ENCODE data around the gene CCDC186. TPM values are rescaled to one million over a fixed set of nuclear protein-coding genes. Genes with fewer than 3 reads are reported as not detected.
"Not testable (repeated sequence)": the region's sequence is repeated elsewhere in the genome, so short reads cannot be mapped to it uniquely, and the experiment has no call there.

Gene CCDC186
- total RNA-seq, 1 donor from 2014 or later, result 41.2 TPM

DNA sequence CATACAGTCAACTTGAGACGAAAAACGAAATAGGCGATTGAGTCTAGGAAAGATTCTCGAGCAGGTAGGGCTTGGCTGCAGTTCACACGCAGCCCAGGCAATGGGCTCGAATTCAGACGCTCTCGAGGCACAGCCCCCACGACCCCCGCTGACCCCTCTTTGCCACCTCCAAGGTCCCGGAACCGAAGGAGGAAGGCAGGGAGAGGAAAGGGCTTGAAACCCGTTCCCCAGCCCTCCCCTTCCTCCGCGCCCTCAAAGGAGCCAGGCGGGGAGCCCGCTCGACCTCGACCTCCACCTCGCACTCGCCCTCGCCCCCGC lies 441 bp downstream of the CCDC186 start:
- peak; percentile 25 for DNase-seq

- DNase-seq, result peak; percentile 8
These were observed 1.0 kb downstream of the CCDC186 start for GRCh38 chr10:114172776-114173602.

DNA sequence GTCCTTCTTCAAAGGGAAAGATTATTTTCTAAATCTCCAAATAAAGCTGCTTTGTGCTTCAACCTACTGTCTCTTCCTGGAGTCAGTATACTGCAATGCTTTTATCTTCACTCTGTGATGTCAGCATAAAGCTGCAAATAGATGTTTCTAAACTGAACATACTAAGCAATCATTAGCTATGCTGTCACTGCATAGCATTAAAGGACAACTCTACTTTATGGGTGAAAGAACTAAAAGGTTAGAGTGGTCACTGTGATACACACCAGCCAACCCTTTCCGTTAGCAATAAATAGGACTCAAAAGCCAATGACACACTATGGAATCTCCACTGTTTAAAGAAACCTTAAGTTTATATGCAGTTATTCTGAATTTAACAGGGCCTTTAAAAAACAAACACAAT lies 1.8 kb downstream of the CCDC186 start:
- peak; percentile 14 for DNase-seq

DNA sequence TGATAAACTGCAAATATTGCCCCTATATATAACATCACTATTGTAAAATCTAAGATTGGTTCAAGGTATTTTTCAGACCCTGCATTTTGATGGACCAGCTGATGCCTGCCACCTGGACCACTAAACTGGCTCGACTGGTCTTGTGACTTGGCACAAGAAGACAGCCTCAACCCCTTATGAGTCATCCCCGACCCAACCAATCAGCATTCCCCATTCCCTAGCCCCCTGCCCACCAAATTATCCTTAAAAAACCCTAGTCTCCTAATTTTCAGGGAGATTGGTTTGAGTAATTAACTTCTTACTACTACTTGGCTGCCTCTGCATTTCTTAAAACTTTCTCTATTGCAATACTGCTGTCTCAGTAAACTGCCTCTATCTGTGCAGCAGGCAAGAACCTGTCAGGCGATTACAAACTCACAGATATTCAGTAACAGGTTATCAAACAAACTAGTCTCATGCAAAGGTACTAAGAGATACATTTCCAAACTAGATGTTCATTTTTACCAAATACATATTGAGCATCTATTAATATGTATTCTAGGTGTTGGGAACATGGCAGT lies 5.5 kb downstream of the CCDC186 start:
- DNase-seq, result no peak

DNA sequence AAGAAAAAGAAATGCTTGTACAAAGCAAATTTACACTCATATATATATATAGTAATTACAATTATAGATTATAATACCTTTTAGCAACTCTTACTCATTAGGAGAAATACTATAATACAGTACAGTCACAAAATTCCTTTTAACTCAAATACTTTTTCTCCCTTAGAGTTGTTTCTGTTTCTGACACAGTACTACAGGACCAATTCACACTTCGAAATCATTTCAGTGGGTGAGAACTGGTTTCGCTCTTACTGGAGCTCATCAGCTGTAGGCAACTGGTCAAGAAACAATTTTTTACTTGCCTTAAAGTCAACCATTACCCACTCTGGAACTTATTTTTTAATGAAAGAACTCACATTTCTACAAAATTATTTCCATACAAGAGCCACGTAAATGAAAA lies 6.0 kb downstream of the CCDC186 start:
- DNase-seq, result no peak

GRCh38 chr10:114166494-114166893 lies 7.5 kb downstream of the CCDC186 start:
- no peak for DNase-seq

- DNase-seq, result peak; percentile 18
These were observed 8.0 kb downstream of the CCDC186 start for GRCh38 chr10:114166043-114166442.

DNA sequence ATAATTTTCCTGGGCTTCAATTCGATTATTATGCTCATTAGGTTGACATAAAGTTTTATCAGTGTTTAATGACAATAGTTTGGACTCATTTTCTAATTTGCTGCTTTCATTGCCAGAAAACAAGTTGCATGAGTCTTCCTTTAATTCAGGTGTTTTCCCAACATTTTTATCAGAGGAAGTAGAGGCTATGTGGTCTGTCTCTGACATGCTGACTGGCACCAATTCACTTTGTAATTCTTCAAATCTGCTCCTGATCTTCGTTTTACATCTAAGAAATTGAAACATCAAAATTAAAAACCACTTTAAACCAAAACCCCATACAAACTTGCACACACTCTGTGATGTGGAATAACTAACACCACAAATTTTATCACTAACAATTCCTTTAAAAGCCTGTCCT lies 10.9 kb downstream of the CCDC186 start:
- no peak for DNase-seq

GRCh38 chr10:114157912-114158311 lies 16.1 kb downstream of the CCDC186 start:
- no peak for DNase-seq

- no peak for DNase-seq
These were observed 22.1 kb downstream of the CCDC186 start for GRCh38 chr10:114151892-114152291.

GRCh38 chr10:114151486-114151885 lies 22.5 kb downstream of the CCDC186 start:
- DNase-seq, result no peak

DNA sequence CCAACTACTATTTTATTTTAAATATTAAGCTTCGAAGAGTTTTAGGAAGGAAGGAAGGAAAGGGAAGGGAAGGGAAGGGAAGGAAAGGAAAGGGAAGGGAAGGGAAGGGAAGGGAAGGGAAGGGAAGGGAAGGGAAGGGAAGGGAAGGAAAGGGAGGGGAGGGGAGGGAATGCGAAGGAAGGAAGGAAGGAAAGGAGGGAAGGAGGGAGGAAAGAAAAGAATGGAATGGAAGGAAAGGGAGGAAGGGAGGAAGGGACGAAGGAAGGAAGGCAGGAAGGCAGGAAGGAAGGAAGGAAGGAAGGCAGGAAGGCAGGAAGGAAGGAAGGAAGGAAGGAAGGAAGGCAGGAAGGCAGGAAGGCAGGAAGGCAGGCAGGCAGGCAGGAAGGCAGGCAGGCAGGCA lies 24.5 kb downstream of the CCDC186 start:
- DNase-seq, result not testable (repeated sequence)

- DNase-seq, result no peak
These were observed 30.8 kb downstream of the CCDC186 start for GRCh38 chr10:114143160-114143559.

- DNase-seq, result no peak
These were observed 32.0 kb downstream of the CCDC186 start for GRCh38 chr10:114142018-114142417.

- DNase-seq, result not testable (repeated sequence)
These were observed 33.2 kb downstream of the CCDC186 start for GRCh38 chr10:114140827-114141226.

GRCh38 chr10:114140036-114140435 lies 34.0 kb downstream of the CCDC186 start:
- DNase-seq, result no peak

DNA sequence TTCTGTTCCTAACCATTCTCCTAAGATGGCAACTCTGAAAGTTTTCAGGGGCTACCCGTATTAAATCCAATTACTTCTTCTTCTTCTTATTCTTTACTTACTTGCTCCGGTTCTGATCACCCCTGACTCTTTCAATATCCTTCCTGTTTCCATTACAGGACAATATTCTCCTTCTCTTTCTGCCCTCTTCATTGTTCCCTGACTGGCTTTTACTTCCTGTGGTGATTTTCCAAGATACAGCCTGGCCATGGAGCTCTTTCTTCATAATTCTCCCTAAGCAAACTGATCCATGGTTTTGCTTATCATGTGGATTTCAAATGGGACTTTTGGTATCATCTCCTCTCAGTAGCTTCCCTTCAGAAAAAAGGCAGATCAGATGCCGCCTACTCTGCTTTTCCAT lies 35.4 kb downstream of the CCDC186 start:
- no peak for DNase-seq

DNA sequence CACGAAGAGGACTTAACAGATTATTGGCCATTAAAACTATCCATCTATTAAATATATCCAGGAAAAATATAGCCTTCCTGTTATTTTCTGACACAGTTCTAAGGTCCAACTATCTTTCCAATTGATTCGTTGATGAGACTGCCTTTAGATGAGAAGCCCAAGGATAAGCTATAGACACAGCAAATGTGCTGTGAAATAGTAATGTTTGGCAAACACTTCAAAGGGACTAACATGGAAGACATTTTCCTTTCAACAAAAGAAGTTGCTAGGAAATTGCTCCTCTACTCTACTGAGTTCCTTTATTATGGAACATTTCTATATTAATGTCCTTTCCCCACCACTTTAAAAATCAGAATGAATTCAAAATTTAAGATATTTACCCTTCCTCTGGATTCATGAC lies 38.5 kb downstream of the CCDC186 start:
- DNase-seq, result no peak

DNA sequence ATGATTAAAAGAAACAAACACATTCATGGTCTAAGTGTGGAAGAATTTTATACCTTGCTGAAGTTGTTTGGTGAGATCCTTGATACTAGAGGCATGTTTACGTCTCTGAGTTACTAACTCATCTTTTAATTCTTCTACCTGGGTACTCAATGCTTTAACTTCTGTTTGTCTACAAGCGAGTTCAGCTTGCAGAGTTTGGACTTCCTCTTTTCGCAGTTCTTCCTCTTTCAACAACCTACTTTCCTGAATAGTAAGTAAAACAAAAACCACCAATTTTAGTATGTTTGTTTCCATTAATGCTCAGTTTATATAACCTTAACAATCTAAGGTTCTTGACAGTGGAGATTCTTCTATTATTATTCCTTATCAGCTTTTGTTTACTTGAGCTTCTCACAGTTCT lies 42.9 kb downstream of the CCDC186 start:
- no peak for DNase-seq

GRCh38 chr10:114121031-114121430 lies 53.0 kb downstream of the CCDC186 start:
- no peak for DNase-seq

DNA sequence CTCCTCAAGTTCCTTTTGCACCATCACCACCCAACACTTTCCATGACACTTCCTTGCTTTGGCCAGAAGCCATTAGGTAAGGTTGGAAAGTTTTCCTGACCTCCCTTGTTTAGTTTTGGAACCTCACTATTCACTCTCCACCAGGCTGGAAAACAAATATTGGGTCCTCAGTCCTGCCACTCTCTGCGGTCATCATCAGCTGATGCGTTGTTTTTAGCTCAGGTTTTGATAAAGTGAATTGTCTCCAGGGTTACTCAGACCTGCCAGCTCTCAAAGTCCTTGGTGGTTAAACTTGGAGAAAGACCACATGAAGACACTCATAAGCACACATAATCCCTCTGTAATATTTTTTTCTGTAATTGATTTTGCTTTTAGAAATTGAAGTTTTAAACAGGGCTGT lies 55.5 kb downstream of the CCDC186 start:
- no peak for DNase-seq

DNA sequence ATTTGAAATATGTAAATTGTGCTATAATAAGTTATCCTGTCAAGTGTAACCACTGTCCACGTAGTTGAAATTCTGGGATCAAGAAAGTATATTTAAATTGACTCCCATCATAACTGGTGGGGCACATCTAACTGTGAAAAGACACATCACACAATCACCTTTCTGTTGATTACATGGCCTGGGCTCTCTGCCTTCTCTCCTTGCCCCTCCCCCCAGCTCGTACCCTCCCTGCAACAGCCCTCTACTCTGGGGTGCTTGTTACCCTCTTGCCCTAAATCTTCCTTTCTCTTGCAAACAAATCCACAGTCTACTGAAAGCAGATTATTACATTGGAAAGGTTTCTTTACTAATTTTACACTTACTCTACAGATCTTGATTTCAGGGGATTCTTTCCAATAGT lies 56.3 kb downstream of the CCDC186 start:
- no peak for DNase-seq

DNA sequence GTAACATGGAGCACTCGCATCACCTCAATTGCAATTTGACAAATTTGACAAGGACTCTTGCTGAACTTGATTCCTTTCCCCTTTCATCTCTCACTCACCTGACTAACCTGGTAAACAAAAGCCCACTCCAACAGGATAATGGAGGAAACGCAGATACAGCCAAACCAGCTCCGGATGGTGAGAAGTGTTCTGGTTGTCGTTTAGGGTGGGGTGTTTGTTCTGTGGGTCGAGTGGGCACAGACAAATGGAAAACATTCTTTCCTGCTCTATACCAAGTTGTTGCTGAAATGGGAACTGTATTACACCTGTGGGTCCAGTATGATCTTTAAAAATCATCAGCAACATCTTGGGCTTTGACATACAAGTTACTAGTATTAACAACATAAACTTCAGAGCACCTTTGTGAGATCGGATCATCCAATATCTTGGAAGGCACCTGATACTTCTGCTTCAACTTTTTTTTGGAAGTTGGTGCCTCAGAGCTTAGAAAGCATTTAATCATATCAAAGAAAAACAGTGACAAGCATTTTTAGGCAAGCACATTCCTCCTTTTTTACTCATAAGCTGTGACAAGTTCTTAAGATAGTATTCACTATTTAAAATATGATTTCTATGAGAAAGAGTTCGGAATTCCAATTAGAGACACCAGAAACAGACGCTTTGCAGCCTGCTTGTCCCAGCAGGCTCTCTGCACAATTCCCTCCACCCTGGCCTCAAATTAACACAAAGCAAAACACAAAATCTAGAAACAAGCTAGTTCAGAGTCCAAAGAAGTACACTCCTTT lies 58.1 kb downstream of the CCDC186 start:
- DNase-seq, result no peak
